ENCODE data around the gene FMNL2.

DNA sequence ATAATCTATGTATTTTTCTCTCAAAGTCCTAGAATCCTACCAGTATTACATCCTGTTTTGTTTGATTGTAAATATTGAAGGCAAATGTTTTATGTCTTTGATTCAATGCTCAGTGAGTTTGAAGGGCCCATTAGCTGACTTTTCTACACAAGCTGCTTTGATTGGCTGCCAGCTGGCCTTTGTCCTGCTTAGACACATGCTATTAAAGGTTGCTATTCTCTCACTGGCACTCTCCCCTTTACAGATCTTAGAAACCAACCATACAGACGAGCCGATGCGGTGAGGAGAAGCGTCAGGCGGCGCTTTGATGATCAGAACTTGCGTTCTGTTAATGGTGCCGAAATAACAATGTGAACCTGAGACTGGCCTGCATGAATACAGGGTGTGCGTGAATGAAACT, 312.6 kb downstream of the FMNL2 start:
- TF ChIP-seq, protein P1, sequence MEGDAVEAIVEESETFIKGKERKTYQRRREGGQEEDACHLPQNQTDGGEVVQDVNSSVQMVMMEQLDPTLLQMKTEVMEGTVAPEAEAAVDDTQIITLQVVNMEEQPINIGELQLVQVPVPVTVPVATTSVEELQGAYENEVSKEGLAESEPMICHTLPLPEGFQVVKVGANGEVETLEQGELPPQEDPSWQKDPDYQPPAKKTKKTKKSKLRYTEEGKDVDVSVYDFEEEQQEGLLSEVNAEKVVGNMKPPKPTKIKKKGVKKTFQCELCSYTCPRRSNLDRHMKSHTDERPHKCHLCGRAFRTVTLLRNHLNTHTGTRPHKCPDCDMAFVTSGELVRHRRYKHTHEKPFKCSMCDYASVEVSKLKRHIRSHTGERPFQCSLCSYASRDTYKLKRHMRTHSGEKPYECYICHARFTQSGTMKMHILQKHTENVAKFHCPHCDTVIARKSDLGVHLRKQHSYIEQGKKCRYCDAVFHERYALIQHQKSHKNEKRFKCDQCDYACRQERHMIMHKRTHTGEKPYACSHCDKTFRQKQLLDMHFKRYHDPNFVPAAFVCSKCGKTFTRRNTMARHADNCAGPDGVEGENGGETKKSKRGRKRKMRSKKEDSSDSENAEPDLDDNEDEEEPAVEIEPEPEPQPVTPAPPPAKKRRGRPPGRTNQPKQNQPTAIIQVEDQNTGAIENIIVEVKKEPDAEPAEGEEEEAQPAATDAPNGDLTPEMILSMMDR (IDR thresholded peaks at IDR 0.05), result no peak
- TF ChIP-seq POLR2A (IDR thresholded peaks at IDR 0.05), result no peak

All from esophagus squamous epithelium (tissue), 4 donors.